HepG2 (cell line): ENCODE results near the gene NECTIN2. TPM values are rescaled to one million over a fixed set of nuclear protein-coding genes. Genes with fewer than 3 reads are reported as not detected.

Source experiments
- BCL6 ChIP-seq: IDR thresholded peaks from 2 replicates; pipeline ENCODE4 v1.6.1; 2016; ENCODE audit warnings: missing genetic modification reagents, missing compliant biosample characterization
- BCLAF1 ChIP-seq: fragments of 450-650 bp; IDR thresholded peaks from 2 replicates; pipeline ENCODE4 v1.6.1; 2017; ENCODE audit warnings: mild to moderate bottlenecking
- BORCS8-MEF2B ChIP-seq: sonication (generic); formaldehyde crosslinking; IDR thresholded peaks from 2 replicates; pipeline ENCODE4 v1.8.0; 2022; ENCODE audit warnings: mild to moderate bottlenecking, missing genetic modification reagents
- CEBPG ChIP-seq: IDR thresholded peaks from 2 replicates; pipeline ENCODE4 v1.6.1; 2016
- KLF12 ChIP-seq: sonication (generic); formaldehyde crosslinking; IDR thresholded peaks from 2 replicates; pipeline ENCODE4 v1.4.0; 2020; ENCODE audit warnings: missing genetic modification reagents, borderline replicate concordance
- RARA ChIP-seq: IDR thresholded peaks from 2 replicates; pipeline ENCODE4 v1.6.1; 2016; ENCODE audit warnings: missing genetic modification reagents, missing compliant biosample characterization
- RXRB ChIP-seq: IDR thresholded peaks from 2 replicates; pipeline ENCODE4 v1.6.1; 2016; ENCODE audit warnings: borderline replicate concordance, missing genetic modification reagents, missing compliant biosample characterization
- SP5 ChIP-seq: IDR thresholded peaks from 2 replicates; pipeline ENCODE4 v1.6.1; 2016; ENCODE audit warnings: low read depth, borderline replicate concordance
- ZBTB4 ChIP-seq: sonication (generic); formaldehyde crosslinking; IDR thresholded peaks from 2 replicates; pipeline ENCODE4 v1.4.0; 2020; ENCODE audit warnings: missing genetic modification reagents, mild to moderate bottlenecking, borderline replicate concordance
- ZBTB43 ChIP-seq: sonication (generic); formaldehyde crosslinking; conservative IDR thresholded peaks from 2 replicates; pipeline ENCODE4 v1.4.0; 2020; ENCODE audit warnings: missing genetic modification reagents
- ZC3H13 ChIP-seq: sonication (generic); formaldehyde crosslinking; IDR thresholded peaks from 2 replicates; pipeline ENCODE4 v1.8.1; 2023; ENCODE audit warnings: mild to moderate bottlenecking, missing genetic modification reagents, moderate library complexity
- ZNF225 ChIP-seq: sonication (generic); formaldehyde crosslinking; IDR thresholded peaks from 2 replicates; pipeline ENCODE4 v1.4.0; 2020; ENCODE audit warnings: mild to moderate bottlenecking, missing genetic modification reagents
- ZNF263 ChIP-seq: sonication (generic); formaldehyde crosslinking; IDR thresholded peaks from 2 replicates; pipeline ENCODE4 v1.4.0; 2020; ENCODE audit warnings: missing genetic modification reagents
- ZNF501 ChIP-seq: sonication (generic); formaldehyde crosslinking; IDR thresholded peaks from 2 replicates; pipeline ENCODE4 v1.5.1; 2020; ENCODE audit warnings: mild to moderate bottlenecking, moderate library complexity, missing genetic modification reagents
- ZNF512 ChIP-seq: sonication (generic); formaldehyde crosslinking; IDR thresholded peaks from 2 replicates; pipeline ENCODE4 v1.4.0; 2020; ENCODE audit warnings: mild to moderate bottlenecking, missing genetic modification reagents
- ZNF567 ChIP-seq: sonication (generic); formaldehyde crosslinking; IDR thresholded peaks from 2 replicates; pipeline ENCODE4 v1.8.1; 2023; ENCODE audit warnings: mild to moderate bottlenecking, missing genetic modification reagents, borderline replicate concordance
- ZNF761 ChIP-seq: sonication (generic); formaldehyde crosslinking; conservative IDR thresholded peaks from 2 replicates; pipeline ENCODE4 v1.4.0; 2020; ENCODE audit warnings: mild to moderate bottlenecking, missing genetic modification reagents
- ZNF775 ChIP-seq: sonication (generic); formaldehyde crosslinking; IDR thresholded peaks from 2 replicates; pipeline ENCODE4 v1.4.0; 2020; ENCODE audit warnings: missing genetic modification reagents, mild to moderate bottlenecking, moderate library complexity, borderline replicate concordance
- polyA plus RNA-seq, 8 experiments: library from polyadenylated mRNA; depleted of rRNA in 3 of 8; stranded (reverse) in 7 of 8; unstranded in 1 of 8; fragments of >200 nt; fragmentation: Illumina TruSeq in 4 of 8; extraction: Trizol in 4 of 8; gene quantifications; 2 replicates each; pipeline versions ENCODE4 v1.2.1 to v1.2.3, GENCODE V29; 2011 to 2016; ENCODE audit warnings: low read depth in 4 of 8, missing spikeins in 1 of 8, mixed read lengths in 1 of 8; ENCODE audit not compliant: insufficient read depth in 1 of 8
- total RNA-seq, 5 experiments: library from RNA; depleted of rRNA; stranded (reverse); fragments of >200 nt; fragmentation: Illumina TruSeq; extraction: Trizol; gene quantifications; 2 replicates each; pipeline ENCODE4 v1.2.3, GENCODE V29; 2016; ENCODE audit warnings: low read depth in 1 of 5
- TF ChIP-seq, protein P1 (sequence below): sonication (generic); formaldehyde crosslinking; IDR thresholded peaks from 2 replicates; pipeline ENCODE4 v1.8.0; 2022; ENCODE audit warnings: missing genetic modification reagents, low read depth, mild to moderate bottlenecking, borderline replicate concordance

The NECTIN2 gene
- total and polyA plus RNA-seq, 2 of the 13 experiments (the other 11 are each of a cell fraction or from before 2014, with no cell fraction given): 75.4 to 114 TPM

DNA sequence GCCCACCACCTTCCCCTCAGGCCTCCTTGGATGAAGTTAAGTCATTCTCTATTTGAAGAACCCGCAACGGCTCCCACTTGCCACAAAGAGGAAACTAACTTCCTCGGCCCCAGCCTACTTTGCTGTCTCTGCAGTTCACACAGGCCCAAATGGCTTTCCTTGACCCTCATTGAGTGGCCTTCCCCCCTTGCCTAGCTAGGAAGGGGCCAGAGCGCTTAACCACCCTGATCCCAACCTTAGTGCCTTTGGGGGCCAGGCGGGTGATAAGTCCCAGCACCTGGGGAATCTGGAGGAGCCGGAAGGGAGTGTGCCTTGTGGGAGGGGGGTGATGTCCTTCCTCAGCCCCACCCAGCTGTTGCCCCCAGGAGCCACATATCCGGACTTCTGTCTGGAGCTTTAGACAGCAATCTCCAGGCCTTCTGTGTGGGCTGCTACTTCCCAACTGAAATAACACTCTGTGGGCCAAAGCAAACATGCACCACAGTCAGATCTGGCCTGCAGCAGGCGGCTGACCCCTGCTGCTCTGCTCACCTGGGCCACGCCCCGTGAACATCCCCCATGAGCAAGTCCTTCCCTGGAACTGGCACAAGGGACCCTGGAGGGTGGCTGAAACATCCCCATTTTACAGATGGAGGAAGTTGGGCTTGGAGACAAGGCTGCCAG lies 10.5 kb downstream of the NECTIN2 start (continued):
- peak; percentile 8; the same call in 1 of the 2 replicates for TF ChIP-seq CEBPG
- 0 out of 2 replicates have a peak, but pooled peaks have one; percentile 45 for TF ChIP-seq ZBTB43 (CRISPR knock-in tag)
- TF ChIP-seq ZNF567 (CRISPR knock-in tag): no peak
- TF ChIP-seq ZBTB4: 0 out of 2 replicates have a peak, but pooled peaks have one; percentile 46
- TF ChIP-seq RXRB (CRISPR knock-in tag): peak; percentile 41; the same call in 1 of the 2 replicates
- TF ChIP-seq KLF12: peak; percentile 84; the same call in 1 of the 2 replicates
- peak; percentile 47; the same call in 1 of the 2 replicates for TF ChIP-seq ZNF501 (CRISPR knock-in tag)
- no peak for TF ChIP-seq BCLAF1
- TF ChIP-seq ZNF775 (CRISPR knock-in tag): no peak
- TF ChIP-seq ZNF263 (CRISPR knock-in tag): peak; percentile 53; the same call in 1 of the 2 replicates
- TF ChIP-seq, protein P1, sequence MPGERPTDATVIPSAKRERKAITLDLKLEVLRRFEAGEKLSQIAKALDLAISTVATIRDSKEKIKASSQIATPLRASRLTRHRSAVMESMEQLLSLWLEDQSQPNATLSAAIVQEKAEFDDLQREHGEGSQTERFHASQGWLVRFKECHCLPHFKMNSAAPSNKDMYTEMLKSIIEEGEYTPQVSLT (CRISPR knock-in tag): no peak
- TF ChIP-seq RARA (CRISPR knock-in tag): peak; percentile 65
- peak; percentile 69; the same call in 1 of the 2 replicates for TF ChIP-seq SP5
- no peak for TF ChIP-seq ZC3H13
- no peak for TF ChIP-seq ZNF761 (CRISPR knock-in tag)
- no peak for TF ChIP-seq ZNF512
- 0 out of 2 replicates have a peak, but pooled peaks have one; percentile 29 for TF ChIP-seq ZNF225
- TF ChIP-seq BCL6 (CRISPR knock-in tag): peak; percentile 41; the same call in 1 of the 2 replicates
- no peak for TF ChIP-seq BORCS8-MEF2B
